DMS53 treated with DMSO at 0.1 percent for 48 hours (cell line): ENCODE results near the gene AKR1C2.
"Not testable (repeated sequence)": the region's sequence is repeated elsewhere in the genome, so short reads cannot be mapped to it uniquely, and the experiment has no call there.

ENCODE experiments used
- DNase-seq: peaks from one replicate; lab custom pipeline; 2025; ENCODE audit not compliant: unreplicated experiment; lab: John Stamatoyannopoulos, UW

AKR1C2 gene

DNA sequence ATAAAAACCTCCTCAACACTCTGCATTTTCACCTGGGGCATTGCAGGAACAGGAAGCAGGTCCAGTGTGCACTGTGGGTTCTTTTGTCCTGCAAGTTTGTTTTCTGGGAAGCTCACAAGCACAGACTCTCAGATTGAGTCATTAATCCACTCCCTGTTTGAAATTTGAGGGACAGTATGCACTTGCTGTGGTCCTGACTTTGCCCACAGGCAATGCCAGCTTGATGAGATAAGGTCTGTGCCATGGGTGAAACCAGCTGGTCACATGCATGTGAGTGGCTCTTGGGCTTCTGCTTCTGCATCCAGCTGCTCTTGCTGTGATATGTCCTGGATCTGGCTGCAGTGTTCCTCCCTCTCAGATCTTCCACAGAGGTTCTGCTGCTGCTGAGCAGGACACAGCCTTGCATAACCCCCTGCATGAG is 21.8 kb upstream of the AKR1C2 start:
- not testable (repeated sequence) for DNase-seq

- no peak for DNase-seq
Observed at GRCh38 chr10:5023177-5023805, 19.6 kb upstream of the AKR1C2 start.

- not testable (repeated sequence) for DNase-seq
Observed at GRCh38 chr10:5021624-5022290, 18.1 kb upstream of the AKR1C2 start.

DNA sequence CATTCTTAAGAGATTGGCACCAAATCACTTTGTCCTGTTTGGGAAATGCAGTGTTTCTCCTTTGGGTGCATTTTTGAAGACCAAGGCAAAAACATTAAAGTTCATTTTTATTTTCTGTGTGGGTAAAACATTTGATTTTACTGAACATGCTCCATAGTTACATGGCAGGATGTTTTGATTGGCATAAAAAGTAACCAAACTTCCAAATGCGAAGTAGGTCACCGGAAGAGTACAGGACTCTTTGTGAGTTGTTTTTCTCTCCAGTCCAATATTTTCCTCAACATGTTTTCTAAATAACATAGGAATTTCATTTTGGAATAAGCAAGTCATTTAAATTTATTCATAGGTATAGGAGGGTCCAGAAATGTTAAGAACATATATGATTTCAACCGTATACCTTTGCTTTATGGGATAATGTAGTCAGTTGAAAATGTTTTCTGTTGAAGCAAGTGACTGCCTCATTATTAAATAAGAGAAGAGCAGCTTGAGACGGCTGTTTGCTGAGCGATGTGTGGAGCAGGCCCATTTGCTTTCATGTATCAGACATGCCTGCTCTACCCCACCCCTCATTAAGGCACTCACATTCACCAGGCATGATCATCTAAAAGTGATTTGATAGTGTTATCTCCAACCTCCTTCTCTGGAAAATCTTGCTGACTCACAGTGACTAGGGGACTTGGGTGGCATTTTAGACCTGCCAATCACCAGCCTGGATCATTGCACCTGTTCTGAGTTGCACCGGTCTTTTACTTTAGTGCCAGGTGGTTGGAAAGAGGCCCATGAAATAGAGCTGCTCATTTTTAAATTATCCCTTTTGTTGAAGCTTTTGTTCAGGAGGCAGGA is 16.3 kb upstream of the AKR1C2 start:
- peak; percentile 26 for DNase-seq

- DNase-seq = not testable (repeated sequence)
Observed at GRCh38 chr10:5018671-5019277, 15.1 kb upstream of the AKR1C2 start.

DNA sequence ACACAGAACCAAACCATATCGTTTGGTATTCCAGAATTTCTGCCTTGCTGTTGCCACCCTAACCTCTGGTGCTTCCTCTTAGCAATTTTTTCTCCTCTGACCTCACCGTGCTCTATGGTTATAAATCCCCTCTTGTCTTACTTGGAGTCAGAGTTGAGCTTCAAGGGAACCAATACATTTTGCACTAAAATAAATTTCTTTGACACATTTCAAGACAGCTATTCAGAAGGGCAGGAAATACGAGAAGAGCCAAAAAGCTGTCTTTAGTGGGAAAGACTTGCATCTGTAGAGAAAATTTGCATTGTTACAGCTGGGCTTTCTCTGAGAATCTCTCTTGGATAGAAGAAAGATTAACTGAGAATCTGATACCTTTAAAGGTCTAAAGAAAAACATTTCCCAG is 14.5 kb upstream of the AKR1C2 start:
- no peak for DNase-seq

DNA sequence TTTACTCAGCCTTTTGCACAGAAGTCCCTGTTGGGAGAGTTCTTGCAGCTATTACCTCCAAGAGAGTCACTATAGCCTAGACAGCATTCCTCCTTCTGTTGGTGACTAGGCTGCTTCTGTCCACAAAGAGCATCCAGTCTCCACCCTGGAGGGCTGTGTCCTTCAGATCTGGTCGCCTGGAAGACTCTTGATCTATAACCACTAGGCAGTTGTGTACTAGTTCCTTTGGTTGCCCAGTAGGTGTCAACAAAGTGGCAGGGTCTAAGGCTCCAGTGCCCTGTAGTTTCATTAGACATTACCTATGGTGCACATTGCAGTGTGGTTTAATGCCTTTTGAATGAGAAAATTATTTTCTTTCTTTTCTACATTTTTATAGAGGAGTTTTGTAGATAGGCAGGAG is 11.3 kb upstream of the AKR1C2 start:
- DNase-seq = no peak

DNA sequence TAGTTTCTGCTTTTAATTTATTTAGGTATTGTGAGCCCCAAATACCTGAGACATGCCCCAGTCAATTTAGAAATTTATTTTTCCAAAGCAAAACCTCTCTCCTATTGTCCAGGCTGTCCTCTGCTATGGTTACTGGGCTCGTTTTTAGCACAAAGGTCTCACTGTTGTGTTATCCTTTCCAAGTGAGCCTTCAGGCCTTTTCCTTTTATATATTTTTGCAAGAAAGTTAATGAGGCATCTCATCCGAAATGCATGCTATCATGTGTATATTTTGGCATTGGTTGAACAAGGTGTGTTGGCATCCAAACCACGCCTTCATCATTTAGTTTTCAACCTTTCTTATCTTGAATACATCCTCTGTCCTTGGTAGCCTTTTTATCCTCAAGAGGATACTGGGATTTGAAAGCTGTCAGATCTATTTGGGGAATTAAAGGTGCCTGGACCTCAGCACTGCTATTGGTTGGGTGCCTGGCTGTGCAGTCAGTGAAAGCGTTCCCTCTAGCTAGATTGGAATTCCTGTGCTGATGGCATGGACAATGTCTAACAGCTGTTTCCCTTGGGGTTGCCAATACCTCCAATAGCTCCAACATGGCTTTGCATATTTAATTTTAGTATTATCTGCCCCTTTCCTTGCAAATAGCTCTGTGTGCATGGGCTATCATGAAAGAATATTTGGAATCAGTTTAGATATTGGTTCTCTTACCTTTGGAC is 10.7 kb upstream of the AKR1C2 start:
- not testable (repeated sequence) for DNase-seq

DNA sequence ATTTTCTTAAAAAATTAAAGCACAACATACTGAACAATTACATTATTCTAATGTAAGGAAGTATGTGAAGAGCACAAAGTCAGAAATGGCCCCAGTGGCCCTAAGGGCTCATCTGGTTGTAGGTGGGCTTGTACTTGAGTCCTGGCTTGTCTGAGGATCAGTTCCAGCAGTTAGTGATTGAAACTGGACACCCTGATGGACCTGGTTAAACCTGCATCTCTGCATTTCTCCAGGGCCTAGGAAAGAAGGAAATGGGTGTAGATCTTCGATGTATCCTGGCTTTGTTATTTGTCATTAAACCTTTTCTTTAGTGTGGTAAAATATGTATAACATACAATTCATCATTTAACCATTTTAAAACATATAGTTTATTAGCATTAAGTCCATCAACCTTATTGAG is 9.7 kb upstream of the AKR1C2 start:
- no peak for DNase-seq

DNA sequence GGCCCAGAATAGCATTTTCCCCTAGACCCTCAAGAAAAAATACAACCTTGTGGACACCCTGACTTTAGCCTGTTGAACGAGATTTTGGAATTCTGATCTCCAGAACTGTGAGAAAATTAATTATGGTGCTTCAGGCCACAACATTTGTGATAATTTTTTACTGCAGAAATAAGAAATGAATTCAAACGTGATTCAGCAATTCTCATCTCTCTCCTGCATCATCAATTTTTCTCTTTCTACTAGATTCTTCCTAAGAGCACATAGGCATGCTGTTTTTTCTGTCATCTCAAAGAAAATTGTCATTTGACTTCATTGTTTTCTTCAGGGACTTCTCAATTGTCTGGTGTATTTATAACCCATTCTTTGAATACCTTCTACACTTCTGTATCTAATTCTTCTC is 8.9 kb upstream of the AKR1C2 start:
- DNase-seq = no peak

DNA sequence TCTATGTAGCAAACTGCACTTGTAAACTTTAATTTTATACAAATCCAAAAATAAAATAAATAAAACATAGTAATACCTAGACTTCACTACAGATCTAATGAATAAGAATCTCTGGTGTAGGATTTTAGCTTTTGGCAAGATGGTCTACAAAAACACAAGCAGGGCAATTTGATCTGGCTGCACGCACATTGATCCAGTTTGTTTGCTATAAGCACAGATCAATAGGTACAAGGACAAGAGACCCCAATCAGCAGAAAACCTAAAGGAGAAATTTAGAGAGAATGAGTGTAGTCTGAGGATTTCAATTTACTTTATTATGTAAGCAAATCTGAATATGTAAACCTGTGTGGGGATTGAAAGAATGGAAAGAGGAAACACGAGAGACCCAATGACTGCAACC is 7.7 kb upstream of the AKR1C2 start:
- DNase-seq = not testable (repeated sequence)

GRCh38 chr10:5010043-5010442 is 6.4 kb upstream of the AKR1C2 start:
- not testable (repeated sequence) for DNase-seq

GRCh38 chr10:5008857-5009548 is 5.3 kb upstream of the AKR1C2 start:
- not testable (repeated sequence) for DNase-seq

DNA sequence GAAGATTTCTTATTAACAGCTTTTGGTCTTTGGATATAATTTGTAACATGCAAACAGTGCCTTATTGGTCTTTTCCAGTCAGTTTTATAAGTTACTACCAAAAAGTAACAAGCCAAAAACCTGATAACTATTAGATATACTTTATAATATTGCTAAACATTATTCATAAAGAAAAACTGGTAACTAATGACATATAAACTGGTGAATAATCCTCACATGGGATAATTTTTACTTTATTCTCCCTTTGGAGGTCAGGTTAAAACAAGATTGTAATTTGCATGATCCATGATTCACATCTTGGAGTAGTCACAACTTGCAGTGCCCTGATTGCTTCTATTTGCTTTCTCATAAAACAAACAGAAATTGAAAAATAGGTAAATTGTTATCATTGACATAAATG is 844 bp upstream of the AKR1C2 start:
- not testable (repeated sequence) for DNase-seq

GRCh38 chr10:5004030-5004385 is 351 bp upstream of the AKR1C2 start:
- DNase-seq = not testable (repeated sequence)

GRCh38 chr10:5002013-5002727 is 1.5 kb downstream of the AKR1C2 start:
- no peak for DNase-seq

GRCh38 chr10:4998671-4999070 is 5.0 kb downstream of the AKR1C2 start:
- DNase-seq = no peak

- not testable (repeated sequence) for DNase-seq
Observed at GRCh38 chr10:4994260-4994659, 9.4 kb downstream of the AKR1C2 start.

DNA sequence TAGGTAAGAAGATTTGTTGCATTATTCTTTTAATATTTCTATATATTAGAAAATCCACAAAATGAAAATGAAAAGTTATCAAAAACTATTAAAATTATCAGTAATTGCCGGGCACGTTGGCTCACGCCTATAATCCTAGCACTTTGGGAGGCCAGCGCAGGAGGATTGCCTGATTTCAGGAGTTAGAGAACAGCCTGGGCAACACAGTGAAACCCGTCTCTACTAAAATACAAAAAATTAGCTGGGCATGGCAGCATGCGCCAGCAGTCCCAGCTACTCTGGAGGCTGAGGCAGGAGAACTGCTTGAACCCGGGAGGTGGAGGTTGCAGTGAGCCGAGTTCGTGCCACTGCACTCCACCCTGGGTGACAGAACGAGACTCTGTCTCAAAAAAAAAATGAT is 11.1 kb downstream of the AKR1C2 start:
- not testable (repeated sequence) for DNase-seq

DNA sequence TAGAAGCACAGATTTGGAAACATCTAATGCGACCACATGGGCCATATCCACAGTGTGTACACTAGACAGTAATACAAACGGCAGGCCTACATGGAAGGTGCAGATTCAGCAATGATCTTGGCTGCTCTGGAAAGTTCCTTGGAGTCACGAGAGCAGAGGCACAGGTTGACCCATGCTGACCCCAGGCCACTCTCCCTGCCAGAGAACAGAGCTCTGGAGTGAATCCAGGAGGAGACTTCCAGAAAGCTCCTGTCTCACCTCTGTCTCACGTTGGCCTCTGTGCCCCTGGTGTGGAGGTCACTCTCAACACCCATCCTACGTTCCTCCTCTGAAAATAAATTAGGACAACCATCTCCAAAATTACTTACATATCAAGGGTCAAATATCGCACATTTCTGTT is 12.2 kb downstream of the AKR1C2 start:
- DNase-seq = not testable (repeated sequence)
